Measurements from ENCODE around the gene DNAAF2.

- TF ChIP-seq POLR2A (IDR thresholded peaks at IDR 0.05) (no peak), CTCF (IDR thresholded peaks at IDR 0.05) (no peak)
Observed at GRCh38 chr14:49617852-49618519, 17.1 kb downstream of the DNAAF2 start.
